ENCODE data around the gene CAMTA1. TPM values are rescaled to one million over a fixed set of nuclear protein-coding genes. Genes with fewer than 3 reads are reported as not detected.

CAMTA1 gene
- total RNA-seq, 6 experiments from 2014 or later, result 78.1 to 96.6 (median 86.1) TPM

- Mint-ChIP-seq H3K27me3 (ENCODE audit: insufficient read depth) (peaks cover 9% of the 10 kb centered on the region), H3K27ac (no peak overlapping the region), H3K36me3 (ENCODE audit: low read depth) (no peaks in the 10 kb centered on the region)
Measured at GRCh38 chr1:6905331-6905730, 120.1 kb downstream of the CAMTA1 start.

GRCh38 chr1:6905790-6906189 lies 120.5 kb downstream of the CAMTA1 start:
- H3K4me3 Mint-ChIP-seq, result no peak overlapping the region
- H3K36me3 Mint-ChIP-seq (ENCODE audit: low read depth), result no peaks in the 10 kb centered on the region
- peaks cover 9% of the 10 kb centered on the region for H3K27me3 Mint-ChIP-seq (ENCODE audit: insufficient read depth)
- H3K27ac Mint-ChIP-seq, result no peak overlapping the region
- H3K9me3 Mint-ChIP-seq, result no peaks in the 10 kb centered on the region
- TF ChIP-seq CTCF (IDR thresholded peaks at IDR 0.05), result no peak
- DNase-seq, result no peak
- H3K4me1 Mint-ChIP-seq (ENCODE audit: low read depth), result no peaks in the 10 kb centered on the region

More at GRCh38 chr1:6905331-6905730, 120.1 kb downstream of the CAMTA1 start:
- Mint-ChIP-seq H3K4me1 (ENCODE audit: low read depth) (no peaks in the 10 kb centered on the region), H3K9me3 (no peaks in the 10 kb centered on the region), H3K4me3 (no peak overlapping the region)
- DNase-seq, result no peak
- no peak for TF ChIP-seq CTCF (IDR thresholded peaks at IDR 0.05)

- no peaks in the 10 kb centered on the region for H3K36me3 Mint-ChIP-seq (ENCODE audit: low read depth)
- no peak for DNase-seq
- H3K9me3 Mint-ChIP-seq, result no peaks in the 10 kb centered on the region
- no peak overlapping the region for H3K4me3 Mint-ChIP-seq
- peaks cover 9% of the 10 kb centered on the region for H3K27me3 Mint-ChIP-seq (ENCODE audit: insufficient read depth)
- H3K27ac Mint-ChIP-seq, result no peak overlapping the region
- no peak for TF ChIP-seq CTCF (IDR thresholded peaks at IDR 0.05)
- no peaks in the 10 kb centered on the region for H3K4me1 Mint-ChIP-seq (ENCODE audit: low read depth)
Measured at GRCh38 chr1:6906783-6907182, 121.5 kb downstream of the CAMTA1 start.

GRCh38 chr1:6907201-6907600 lies 121.9 kb downstream of the CAMTA1 start:
- H3K9me3 Mint-ChIP-seq, result no peaks in the 10 kb centered on the region

GRCh38 chr1:6907676-6908434 lies 122.6 kb downstream of the CAMTA1 start:
- H3K4me1 Mint-ChIP-seq (ENCODE audit: low read depth), result no peaks in the 10 kb centered on the region
- H3K27ac Mint-ChIP-seq, result no peak overlapping the region
- no peak overlapping the region for H3K4me3 Mint-ChIP-seq
- TF ChIP-seq CTCF (IDR thresholded peaks at IDR 0.05), result no peak
- no peaks in the 10 kb centered on the region for H3K9me3 Mint-ChIP-seq
- no peaks in the 10 kb centered on the region for H3K36me3 Mint-ChIP-seq (ENCODE audit: low read depth)
- DNase-seq, result no peak
- peaks cover 10% of the 10 kb centered on the region for H3K27me3 Mint-ChIP-seq (ENCODE audit: insufficient read depth)

More at GRCh38 chr1:6907201-6907600, 121.9 kb downstream of the CAMTA1 start:
- no peak overlapping the region for H3K27ac Mint-ChIP-seq
- H3K4me3 Mint-ChIP-seq, result no peak overlapping the region
- no peak for DNase-seq
- H3K36me3 Mint-ChIP-seq (ENCODE audit: low read depth), result no peaks in the 10 kb centered on the region
- TF ChIP-seq CTCF (IDR thresholded peaks at IDR 0.05), result no peak
- no peaks in the 10 kb centered on the region for H3K4me1 Mint-ChIP-seq (ENCODE audit: low read depth)
- peaks cover 9% of the 10 kb centered on the region for H3K27me3 Mint-ChIP-seq (ENCODE audit: insufficient read depth)
